IgD-negative memory B cell (primary cell): Measurements from ENCODE around the gene TMEM178B. TPM values are rescaled to one million over a fixed set of nuclear protein-coding genes. Genes with fewer than 3 reads are reported as not detected.

Experiments
- H3K27ac Mint-ChIP-seq, 3 donors: one replicate each; pipeline ENCODE4 v1.8.0; 2020 to 2022; ENCODE audit warnings: mild to moderate bottlenecking in 3 of 3, mixed read lengths in 3 of 3, moderate library complexity in 1 of 3
- H3K27me3 Mint-ChIP-seq: one replicate; pipeline ENCODE4 v1.8.0; 2021; ENCODE audit warnings: mixed read lengths
- H3K36me3 Mint-ChIP-seq: one replicate; pipeline ENCODE4 v1.8.0; 2020; ENCODE audit warnings: mild to moderate bottlenecking, mixed read lengths
- H3K4me1 Mint-ChIP-seq, 3 donors: one replicate each; pipeline ENCODE4 v1.8.0; 2020 to 2022; ENCODE audit warnings: mixed read lengths in 3 of 3, mild to moderate bottlenecking in 1 of 3
- H3K4me3 Mint-ChIP-seq, 4 donors: one replicate each; pipeline ENCODE4 v1.8.0; 2020 to 2022; ENCODE audit warnings: mild to moderate bottlenecking in 4 of 4, mixed read lengths in 4 of 4, moderate library complexity in 3 of 4
- H3K9me3 Mint-ChIP-seq, 3 donors: one replicate each; pipeline ENCODE4 v1.8.0; 2020 to 2021; ENCODE audit warnings: mixed read lengths in 3 of 3, mild to moderate bottlenecking in 1 of 3
- polyA plus RNA-seq: library from polyadenylated mRNA; unstranded; fragments of 300-500 nt; fragmentation: Illumina TruSeq; gene quantifications from one replicate; pipeline ENCODE4 v1.2.3, GENCODE V29; 2021

The TMEM178B gene
- polyA plus RNA-seq, 1 donor from 2014 or later, result not detected

- H3K4me1 Mint-ChIP-seq, result no peaks in the 10 kb centered on the region
- peaks cover 2% of the 10 kb centered on the region for H3K27me3 Mint-ChIP-seq
- no peaks in the 10 kb centered on the region for H3K36me3 Mint-ChIP-seq
- peak overlapping the region in 1 of 3 donors; percentile 20 for H3K27ac Mint-ChIP-seq
- no peak overlapping the region for H3K4me3 Mint-ChIP-seq
- peaks cover 0 to 6% (median 0%) of the 10 kb centered on the region in 3 donors for H3K9me3 Mint-ChIP-seq
Measured at GRCh38 chr7:141418066-141418465, 344.2 kb downstream of the TMEM178B start.

- no peak overlapping the region for H3K27ac Mint-ChIP-seq
- peaks cover 2% of the 10 kb centered on the region for H3K27me3 Mint-ChIP-seq
Measured at GRCh38 chr7:141421306-141421705, 347.4 kb downstream of the TMEM178B start.

GRCh38 chr7:141427134-141427533 is 353.3 kb downstream of the TMEM178B start:
- peaks cover 3 to 8% (median 4%) of the 10 kb centered on the region in 3 donors for H3K9me3 Mint-ChIP-seq
- H3K4me1 Mint-ChIP-seq, result no peaks in the 10 kb centered on the region
- H3K27ac Mint-ChIP-seq, result peak overlapping the region in 1 of 3 donors; percentile 48
- no peaks in the 10 kb centered on the region for H3K36me3 Mint-ChIP-seq
- H3K4me3 Mint-ChIP-seq, result no peak overlapping the region
- H3K27me3 Mint-ChIP-seq, result peaks cover 6% of the 10 kb centered on the region

More at GRCh38 chr7:141421306-141421705, 347.4 kb downstream of the TMEM178B start:
- H3K9me3 Mint-ChIP-seq, result peaks cover 0 to 6% (median 0%) of the 10 kb centered on the region in 3 donors
- H3K4me1 Mint-ChIP-seq, result no peaks in the 10 kb centered on the region
- H3K36me3 Mint-ChIP-seq, result no peaks in the 10 kb centered on the region
- H3K4me3 Mint-ChIP-seq, result no peak overlapping the region

- H3K27ac Mint-ChIP-seq, result no peak overlapping the region
- peaks cover 14% of the 10 kb centered on the region for H3K27me3 Mint-ChIP-seq
- H3K9me3 Mint-ChIP-seq, result peaks cover 3 to 10% (median 4%) of the 10 kb centered on the region in 3 donors
- no peaks in the 10 kb centered on the region for H3K36me3 Mint-ChIP-seq
- H3K4me3 Mint-ChIP-seq, result no peak overlapping the region
- H3K4me1 Mint-ChIP-seq, result no peaks in the 10 kb centered on the region
Measured at GRCh38 chr7:141430455-141431139, 356.7 kb downstream of the TMEM178B start.

GRCh38 chr7:141431140-141431479 is 357.2 kb downstream of the TMEM178B start:
- peaks cover 14% of the 10 kb centered on the region for H3K27me3 Mint-ChIP-seq
- H3K27ac Mint-ChIP-seq, result no peak overlapping the region
- H3K4me1 Mint-ChIP-seq, result no peaks in the 10 kb centered on the region
- no peak overlapping the region for H3K4me3 Mint-ChIP-seq
- H3K36me3 Mint-ChIP-seq, result no peaks in the 10 kb centered on the region
- peaks cover 3 to 10% (median 4%) of the 10 kb centered on the region in 3 donors for H3K9me3 Mint-ChIP-seq

GRCh38 chr7:141431711-141432110 is 357.8 kb downstream of the TMEM178B start:
- H3K27me3 Mint-ChIP-seq, result peaks cover 14% of the 10 kb centered on the region

GRCh38 chr7:141433698-141434097 is 359.8 kb downstream of the TMEM178B start:
- Mint-ChIP-seq H3K36me3 (peaks cover 2% of the 10 kb centered on the region), H3K27me3 (peaks cover 14% of the 10 kb centered on the region), H3K9me3 (peaks cover 0 to 5% (median 0%) of the 10 kb centered on the region in 3 donors), H3K4me1 (no peaks in the 10 kb centered on the region), H3K4me3 (no peak overlapping the region), H3K27ac (peak overlapping the region in 1 of 3 donors; percentile 82)

More at GRCh38 chr7:141431711-141432110, 357.8 kb downstream of the TMEM178B start:
- H3K36me3 Mint-ChIP-seq, result no peaks in the 10 kb centered on the region
- H3K27ac Mint-ChIP-seq, result no peak overlapping the region
- H3K4me1 Mint-ChIP-seq, result no peaks in the 10 kb centered on the region
- H3K4me3 Mint-ChIP-seq, result no peak overlapping the region
- H3K9me3 Mint-ChIP-seq, result peaks cover 3 to 10% (median 4%) of the 10 kb centered on the region in 3 donors

GRCh38 chr7:141436139-141436538 is 362.3 kb downstream of the TMEM178B start:
- H3K27ac Mint-ChIP-seq, result no peak overlapping the region
- no peak overlapping the region for H3K4me3 Mint-ChIP-seq
- peaks cover 10% of the 10 kb centered on the region for H3K27me3 Mint-ChIP-seq
- H3K9me3 Mint-ChIP-seq, result peaks cover 0 to 3% (median 0%) of the 10 kb centered on the region in 3 donors
- peaks cover 2% of the 10 kb centered on the region for H3K36me3 Mint-ChIP-seq
- no peaks in the 10 kb centered on the region for H3K4me1 Mint-ChIP-seq

- peaks cover 2% of the 10 kb centered on the region for H3K36me3 Mint-ChIP-seq
- H3K9me3 Mint-ChIP-seq, result peaks cover 0 to 1% (median 0%) of the 10 kb centered on the region in 3 donors
- no peak overlapping the region for H3K4me3 Mint-ChIP-seq
- no peak overlapping the region for H3K27ac Mint-ChIP-seq
- H3K27me3 Mint-ChIP-seq, result peaks cover 10% of the 10 kb centered on the region
- H3K4me1 Mint-ChIP-seq, result no peaks in the 10 kb centered on the region
Measured at GRCh38 chr7:141436575-141437075, 362.8 kb downstream of the TMEM178B start.

- H3K9me3 Mint-ChIP-seq, result peaks cover 0 to 1% (median 0%) of the 10 kb centered on the region in 3 donors
- H3K27me3 Mint-ChIP-seq, result peaks cover 4% of the 10 kb centered on the region
- H3K36me3 Mint-ChIP-seq, result peaks cover 2% of the 10 kb centered on the region
- H3K27ac Mint-ChIP-seq, result no peak overlapping the region
- H3K4me3 Mint-ChIP-seq, result no peak overlapping the region
- no peaks in the 10 kb centered on the region for H3K4me1 Mint-ChIP-seq
Measured at GRCh38 chr7:141439164-141439563, 365.3 kb downstream of the TMEM178B start.

GRCh38 chr7:141439776-141440175 is 365.9 kb downstream of the TMEM178B start:
- H3K4me1 Mint-ChIP-seq, result no peaks in the 10 kb centered on the region
- peaks cover 0 to 1% (median 0%) of the 10 kb centered on the region in 3 donors for H3K9me3 Mint-ChIP-seq
- no peak overlapping the region for H3K4me3 Mint-ChIP-seq

GRCh38 chr7:141441837-141442627 is 368.2 kb downstream of the TMEM178B start:
- Mint-ChIP-seq H3K27ac (peak overlapping the region in 1 of 3 donors; percentile 74), H3K9me3 (peaks cover 0 to 1% (median 0%) of the 10 kb centered on the region in 3 donors), H3K27me3 (peaks cover 3% of the 10 kb centered on the region), H3K36me3 (peaks cover 4% of the 10 kb centered on the region), H3K4me1 (no peaks in the 10 kb centered on the region), H3K4me3 (no peak overlapping the region)

More at GRCh38 chr7:141439776-141440175, 365.9 kb downstream of the TMEM178B start:
- Mint-ChIP-seq H3K27me3 (peaks cover 3% of the 10 kb centered on the region), H3K27ac (no peak overlapping the region), H3K36me3 (peaks cover 2% of the 10 kb centered on the region)

- peak overlapping the region in 1 of 3 donors; percentile 74 for H3K27ac Mint-ChIP-seq
- H3K36me3 Mint-ChIP-seq, result peaks cover 2% of the 10 kb centered on the region
- H3K4me1 Mint-ChIP-seq, result no peaks in the 10 kb centered on the region
- H3K9me3 Mint-ChIP-seq, result peaks cover 0 to 1% (median 0%) of the 10 kb centered on the region in 3 donors
- no peak overlapping the region for H3K4me3 Mint-ChIP-seq
- peaks cover 3% of the 10 kb centered on the region for H3K27me3 Mint-ChIP-seq
Measured at GRCh38 chr7:141442781-141443180, 368.9 kb downstream of the TMEM178B start.

GRCh38 chr7:141444961-141445360 is 371.1 kb downstream of the TMEM178B start:
- no peak overlapping the region for H3K4me3 Mint-ChIP-seq

GRCh38 chr7:141451232-141451631 is 377.4 kb downstream of the TMEM178B start:
- H3K4me1 Mint-ChIP-seq, result no peaks in the 10 kb centered on the region
- H3K27ac Mint-ChIP-seq, result no peak overlapping the region
- peaks cover 2% of the 10 kb centered on the region for H3K36me3 Mint-ChIP-seq

More at GRCh38 chr7:141444961-141445360, 371.1 kb downstream of the TMEM178B start:
- peaks cover 2% of the 10 kb centered on the region for H3K36me3 Mint-ChIP-seq
- H3K9me3 Mint-ChIP-seq, result peaks cover 0 to 1% (median 0%) of the 10 kb centered on the region in 3 donors
- H3K27me3 Mint-ChIP-seq, result peaks cover 3% of the 10 kb centered on the region
- H3K27ac Mint-ChIP-seq, result no peak overlapping the region
- H3K4me1 Mint-ChIP-seq, result no peaks in the 10 kb centered on the region

More at GRCh38 chr7:141451232-141451631, 377.4 kb downstream of the TMEM178B start:
- no peaks in the 10 kb centered on the region for H3K27me3 Mint-ChIP-seq
- peaks cover 0 to 1% (median 0%) of the 10 kb centered on the region in 3 donors for H3K9me3 Mint-ChIP-seq
- H3K4me3 Mint-ChIP-seq, result no peak overlapping the region
